GM18858 (cell line): ENCODE measurements around the gene OPN1SW.

Source experiments
- ATAC-seq: cut with Tn5 transposase; IDR thresholded peaks from one replicate; pipeline ENCODE4 v1.9.1; 2021; ENCODE audit not compliant: unreplicated experiment

The OPN1SW gene

GRCh38 chr7:128734890-128735289 lies 40.7 kb downstream of the OPN1SW start:
- ATAC-seq, result no peak

GRCh38 chr7:128733278-128733645 lies 42.3 kb downstream of the OPN1SW start:
- ATAC-seq, result no peak

- ATAC-seq, result no peak
These were observed 42.9 kb downstream of the OPN1SW start for GRCh38 chr7:128732521-128733277.

GRCh38 chr7:128731184-128731583 lies 44.4 kb downstream of the OPN1SW start:
- no peak for ATAC-seq

- no peak for ATAC-seq
These were observed 46.1 kb downstream of the OPN1SW start for GRCh38 chr7:128729494-128729893.

- ATAC-seq, result no peak
These were observed 47.0 kb downstream of the OPN1SW start for GRCh38 chr7:128728598-128728997.

- no peak for ATAC-seq
These were observed 48.4 kb downstream of the OPN1SW start for GRCh38 chr7:128727239-128727638.

- ATAC-seq, result no peak
These were observed 48.9 kb downstream of the OPN1SW start for GRCh38 chr7:128726737-128727072.

GRCh38 chr7:128726059-128726736 lies 49.4 kb downstream of the OPN1SW start:
- ATAC-seq, result no peak

GRCh38 chr7:128725531-128725930 lies 50.1 kb downstream of the OPN1SW start:
- no peak for ATAC-seq

- ATAC-seq, result no peak
These were observed 50.9 kb downstream of the OPN1SW start for GRCh38 chr7:128724743-128725142.
